ENCODE measurements around the gene ZNF729. TPM values are rescaled to one million over a fixed set of nuclear protein-coding genes. Genes with fewer than 3 reads are reported as not detected.

The ZNF729 gene
- total RNA-seq, 1 experiment from 2014 or later = not detected

- no peaks in the 10 kb centered on the region for H3K23me2 ChIP-seq (ENCODE audit: insufficient read length, low read depth, low read length, poor library complexity, severe bottlenecking)
- H4K91ac ChIP-seq (ENCODE audit: insufficient read length, low read depth, low read length) = no peak overlapping the region
- no peak overlapping the region for H3T11ph ChIP-seq (ENCODE audit: low read length)
- Mint-ChIP-seq H3K36me3 (ENCODE audit: insufficient read depth in 1 of 3, low read depth in 3 of 3) (peaks cover 4 to 35% (median 14%) of the 10 kb centered on the region in 3 experiments; a peak in 5 of 7 replicates), H3K4me3 (no peak overlapping the region), H3K9me3 (peaks cover 81 to 89% of the 10 kb centered on the region in 2 experiments), H3K27me3 (ENCODE audit: low read depth) (no peaks in the 10 kb centered on the region; the same call in 1 of the 2 replicates), H3K4me1 (no peaks in the 10 kb centered on the region), H3K27ac (no peak overlapping the region)
- H3K9ac ChIP-seq (ENCODE audit: extremely low read depth, insufficient read length, low read length) = no peak overlapping the region
- H3K18ac ChIP-seq (ENCODE audit: insufficient read length, low read depth, low read length) = no peak overlapping the region
- no peaks in the 10 kb centered on the region for H3K79me1 ChIP-seq (ENCODE audit: insufficient read depth, low read depth, low read length, poor library complexity, severe bottlenecking)
- H3K23ac ChIP-seq (ENCODE audit: insufficient read length, low read depth, low read length) = no peak overlapping the region
- peaks cover 81% of the 10 kb centered on the region for H3K9me3 ChIP-seq (ENCODE audit: control insufficient read depth, low read depth, low read length)
- no CpG with 5 or more reads among the region's 37 CpGs for WGBS (ENCODE audit: extremely low coverage, insufficient read length, low lambda C conversion rate)
- no peak overlapping the region for H4K5ac ChIP-seq (ENCODE audit: insufficient read length, low read depth, low read length)
- no peaks in the 10 kb centered on the region for H3K79me2 ChIP-seq (ENCODE audit: insufficient read depth, low read length)
- no peak overlapping the region for H2AFZ ChIP-seq (ENCODE audit: low read length)
- no peak overlapping the region for H2BK12ac ChIP-seq (ENCODE audit: insufficient read length, low read depth, low read length)
- no peak overlapping the region for H2BK5ac ChIP-seq (ENCODE audit: insufficient read length, low read length)
- no peak for DNase-seq
- H2AK5ac ChIP-seq (ENCODE audit: insufficient read length, low read length) = no peak overlapping the region
- no peak overlapping the region for H3K4me2 ChIP-seq (ENCODE audit: insufficient read depth, insufficient read length, low read length)
- no peak overlapping the region for H3K56ac ChIP-seq (ENCODE audit: insufficient read length, low read depth, low read length)
- H3K4me1 ChIP-seq (ENCODE audit: insufficient read depth, low read length) = no peaks in the 10 kb centered on the region
- TF ChIP-seq CTCF (conservative IDR thresholded peaks at IDR 0.05) = no peak
- no peaks in the 10 kb centered on the region for H4K20me1 ChIP-seq (ENCODE audit: control insufficient read depth, insufficient read depth, insufficient read length)
- no peak overlapping the region for H2BK15ac ChIP-seq (ENCODE audit: low read depth, low read length)
- H2BK120ac ChIP-seq (ENCODE audit: low read depth, low read length, poor library complexity, severe bottlenecking) = no peak overlapping the region
- no peak overlapping the region for H3K14ac ChIP-seq (ENCODE audit: insufficient read depth, low read length)
- no peak overlapping the region for H3K27ac ChIP-seq (ENCODE audit: insufficient read length, low read depth, low read length)
- H4K8ac ChIP-seq (replicated peaks; ENCODE audit: insufficient read length, low read depth, low read length) = no peak overlapping the region
- no peaks in the 10 kb centered on the region for H3K27me3 ChIP-seq (ENCODE audit: insufficient read depth, low read length)
- H2BK20ac ChIP-seq (ENCODE audit: low read depth, low read length, poor library complexity, severe bottlenecking) = no peak overlapping the region
- no peak overlapping the region for H3K4ac ChIP-seq (ENCODE audit: low read depth, low read length)
These were observed 24.6 kb upstream of the ZNF729 start for GRCh38 chr19:22261596-22261995.

All from H9 (cell line).